HepG2 (cell line): ENCODE measurements around the gene CNIH3. TPM values are rescaled to one million over a fixed set of nuclear protein-coding genes. Genes with fewer than 3 reads are reported as not detected.
A peak's percentile ranks its signal among the peaks of the same experiment; 100 is the strongest.

Experiments used
- ATAC-seq: fragments of 200-7000 bp; cut with Tn5 transposase; 3 replicates; pipeline ENCODE4 v1.9.1; 2020; ENCODE audit warnings: mild to moderate bottlenecking, moderate library complexity
- BruUV-seq: library from RNA; stranded (reverse); fragments of 400-500 nt; replicated peaks from 2 replicates; lab custom pipeline; 2021; lab: Mats Ljungman, UMichigan
- CTCF ChIA-PET: fragments of 300-600 bp; formaldehyde crosslinking; extraction: SDS; loops from one replicate; lab custom pipeline; 2021; ENCODE audit warnings: low total read pairs, inconsistent platforms, low intra/inter-chr PET ratio; lab: Yijun Ruan, JAX
- POLR2A ChIA-PET: fragments of 350-600 bp; sonication (Branson Sonifier 250); formaldehyde crosslinking; loops from one replicate; lab custom pipeline; 2020; ENCODE audit warnings: antibody characterized with exemption, inconsistent platforms; lab: Yijun Ruan, JAX
- DNase-seq: peaks from one replicate; pipeline ENCODE4 v3.0.0-alpha.2; 2015; ENCODE audit warnings: low spot score
- FAIRE-seq: peaks from 3 replicates; lab custom pipeline; 2011; peaks lifted over from hg19 to GRCh38; lab: Jason Lieb, UNC
- H2AFZ ChIP-seq: one replicate; pipeline ENCODE4 v1.6.1; 2011; ENCODE audit warnings: low read length, inconsistent platforms
- H3K27ac ChIP-seq: fragments of 300-600 bp; 3 replicates; pipeline ENCODE4 v1.8.0; 2011; ENCODE audit warnings: mixed run types, mild to moderate bottlenecking, mixed read lengths, low read length, inconsistent platforms; ENCODE audit not compliant: insufficient read depth; ENCODE audit errors: extremely low read length
- H3K27me3 ChIP-seq, 2 experiments: fragments of 200-600 bp in 1 of 2; 2 replicates in 1 of 2; 3 replicates in 1 of 2; pipeline versions ENCODE4 v1.6.0 to v1.8.0; 2011; ENCODE audit warnings: low read length in 2 of 2, mild to moderate bottlenecking in 2 of 2, moderate library complexity in 2 of 2, inconsistent platforms in 1 of 2; ENCODE audit not compliant: insufficient read depth in 2 of 2, control insufficient read depth in 1 of 2
- H3K36me3 ChIP-seq, 2 experiments: fragments of 200-600 bp in 1 of 2; replicated peaks in 1 of 2; 2 replicates in 1 of 2; 3 replicates in 1 of 2; pipeline versions ENCODE4 v1.5.1 to v1.8.0; 2011; ENCODE audit warnings: low read length in 2 of 2, inconsistent platforms in 1 of 2; ENCODE audit not compliant: insufficient read depth in 2 of 2, control insufficient read depth in 1 of 2
- H3K4me1 ChIP-seq: 2 replicates; pipeline ENCODE4 v1.5.1; 2012; ENCODE audit warnings: low read length, inconsistent platforms; ENCODE audit not compliant: insufficient read depth
- H3K4me2 ChIP-seq: 2 replicates; pipeline ENCODE4 v1.6.0; 2011; ENCODE audit warnings: low read depth, low read length, inconsistent platforms
- H3K4me3 ChIP-seq, 3 experiments: fragments of 200-600 bp in 1 of 3; sonication (generic), shearing (Covaris generic) in 1 of 3; replicated peaks in 1 of 3; 2 replicates each; pipeline ENCODE4 v1.5.1; 2011 to 2016; ENCODE audit warnings: low read length in 3 of 3, inconsistent platforms in 2 of 3, low read depth in 2 of 3, mild to moderate bottlenecking in 2 of 3, control low read depth in 1 of 3, mixed read lengths in 1 of 3; ENCODE audit not compliant: insufficient read depth in 1 of 3
- H3K79me2 ChIP-seq: one replicate; pipeline ENCODE4 v1.6.1; 2011; ENCODE audit warnings: low read length, inconsistent platforms; ENCODE audit not compliant: insufficient read depth
- H3K9ac ChIP-seq: 2 replicates; pipeline ENCODE4 v1.6.0; 2011; ENCODE audit warnings: mild to moderate bottlenecking, low read depth, low read length, inconsistent platforms; ENCODE audit not compliant: insufficient read depth
- H3K9me3 ChIP-seq: 2 replicates; pipeline ENCODE4 v1.5.1; 2012; ENCODE audit warnings: mild to moderate bottlenecking, low read length
- H4K20me1 ChIP-seq: 2 replicates; pipeline ENCODE4 v1.6.0; 2011; ENCODE audit warnings: inconsistent platforms, mild to moderate bottlenecking, low read length, moderate library complexity; ENCODE audit not compliant: insufficient read depth
- FOSL2 ChIP-seq: sonication (generic); formaldehyde crosslinking; IDR thresholded peaks from 2 replicates; pipeline ENCODE4 v1.4.0; 2020; ENCODE audit warnings: missing genetic modification reagents
- MIXL1 ChIP-seq: IDR thresholded peaks from 2 replicates; pipeline ENCODE4 v1.6.1; 2016
- TEAD3 ChIP-seq: optimal IDR thresholded peaks from 2 replicates; pipeline ENCODE3; 2016; ENCODE audit warnings: borderline replicate concordance
- TIGD3 ChIP-seq: sonication (generic); formaldehyde crosslinking; IDR thresholded peaks from 2 replicates; pipeline ENCODE4 v1.5.1; 2020; ENCODE audit warnings: mild to moderate bottlenecking, missing genetic modification reagents, borderline replicate concordance
- TOPORS ChIP-seq: sonication (generic); formaldehyde crosslinking; IDR thresholded peaks from 2 replicates; pipeline ENCODE4 v1.8.0; 2023; ENCODE audit warnings: mild to moderate bottlenecking, missing genetic modification reagents
- ZNF101 ChIP-seq: sonication (generic); formaldehyde crosslinking; IDR thresholded peaks from 2 replicates; pipeline ENCODE4 v1.4.0; 2020; ENCODE audit warnings: mild to moderate bottlenecking, low read depth, missing genetic modification reagents, borderline replicate concordance
- ZNF337 ChIP-seq: sonication (generic); formaldehyde crosslinking; IDR thresholded peaks from 2 replicates; pipeline ENCODE4 v1.5.1; 2020; ENCODE audit warnings: missing genetic modification reagents, low read depth, mild to moderate bottlenecking, borderline replicate concordance
- ZNF598 ChIP-seq: sonication (generic); formaldehyde crosslinking; IDR thresholded peaks from 2 replicates; pipeline ENCODE4 v1.5.1; 2020; ENCODE audit warnings: mild to moderate bottlenecking, missing genetic modification reagents, borderline replicate concordance
- WGBS: methylation state at CpG from one replicate; pipeline ENCODE4 v1.1.6; 2017; ENCODE audit warnings: low lambda C conversion rate; 5-methylcytosine and 5-hydroxymethylcytosine counted together
- in situ Hi-C: cut with HindIII; loops from 2 replicates; pipeline ENCODE4 v1.10.0; 2017; ENCODE audit warnings: low pct_unique_long_range_greater_than_20kb; ENCODE audit not compliant: extremely low pct_ligation_motif_present
- intact Hi-C: fragments of 100-400 bp; cut with micrococcal nuclease; formaldehyde crosslinking; loops from one replicate; pipeline ENCODE4 v1.10.0; 2022; ENCODE audit not compliant: unreplicated experiment
- polyA plus RNA-seq, 8 experiments: library from polyadenylated mRNA; depleted of rRNA in 3 of 8; stranded (reverse) in 7 of 8; unstranded in 1 of 8; fragments of >200 nt; fragmentation: Illumina TruSeq in 4 of 8; extraction: Trizol in 4 of 8; gene quantifications; 2 replicates each; pipeline versions ENCODE4 v1.2.1 to v1.2.3, GENCODE V29; 2011 to 2016; ENCODE audit warnings: low read depth in 4 of 8, missing spikeins in 1 of 8, mixed read lengths in 1 of 8; ENCODE audit not compliant: insufficient read depth in 1 of 8
- total RNA-seq, 5 experiments: library from RNA; depleted of rRNA; stranded (reverse); fragments of >200 nt; fragmentation: Illumina TruSeq; extraction: Trizol; gene quantifications; 2 replicates each; pipeline ENCODE4 v1.2.3, GENCODE V29; 2016; ENCODE audit warnings: low read depth in 1 of 5
- TF ChIP-seq, protein P1 (sequence below): sonication (generic); formaldehyde crosslinking; IDR thresholded peaks from 2 replicates; pipeline ENCODE4 v1.4.0; 2020; ENCODE audit warnings: low read depth, mild to moderate bottlenecking, missing genetic modification reagents
- TF ChIP-seq, protein P2 (sequence below): sonication (generic); formaldehyde crosslinking; IDR thresholded peaks from 2 replicates; pipeline ENCODE4 v1.5.0; 2020; ENCODE audit warnings: missing genetic modification reagents
- TF ChIP-seq, protein P3 (sequence below): sonication (generic); formaldehyde crosslinking; conservative IDR thresholded peaks from 2 replicates; pipeline ENCODE4 v1.4.0; 2020; ENCODE audit warnings: missing genetic modification reagents

CNIH3 gene
- total and polyA plus RNA-seq, 2 of the 13 experiments (the other 11 are each of a cell fraction or from before 2014, with no cell fraction given), result 0.36 to 1.1 TPM

GRCh38 chr1:224770336-224770693 lies 154.2 kb downstream of the CNIH3 start:
- H3K27ac ChIP-seq, result no peak overlapping the region
- no peaks in the 10 kb centered on the region for H3K4me1 ChIP-seq
- H3K79me2 ChIP-seq, result no peaks in the 10 kb centered on the region
- no peak overlapping the region for H3K4me2 ChIP-seq
- CTCF ChIA-PET, result no interaction called here
- WGBS, result 3% methylated on average over 5 of the region's 5 CpGs
- H4K20me1 ChIP-seq, result no peaks in the 10 kb centered on the region
- peaks cover 0 to 2% of the 10 kb centered on the region in 2 experiments; a peak in 1 of 5 replicates for H3K27me3 ChIP-seq
- no peaks in the 10 kb centered on the region for H3K36me3 ChIP-seq
- H3K9ac ChIP-seq, result no peak overlapping the region
- H2AFZ ChIP-seq, result no peak overlapping the region
- no peaks in the 10 kb centered on the region for H3K9me3 ChIP-seq
- peak; percentile 30 for TF ChIP-seq TEAD3
- TF ChIP-seq FOSL2 (CRISPR knock-in tag), result peak; percentile 70
- no peak for TF ChIP-seq ZNF101 (CRISPR knock-in tag)
- TF ChIP-seq, protein P1, sequence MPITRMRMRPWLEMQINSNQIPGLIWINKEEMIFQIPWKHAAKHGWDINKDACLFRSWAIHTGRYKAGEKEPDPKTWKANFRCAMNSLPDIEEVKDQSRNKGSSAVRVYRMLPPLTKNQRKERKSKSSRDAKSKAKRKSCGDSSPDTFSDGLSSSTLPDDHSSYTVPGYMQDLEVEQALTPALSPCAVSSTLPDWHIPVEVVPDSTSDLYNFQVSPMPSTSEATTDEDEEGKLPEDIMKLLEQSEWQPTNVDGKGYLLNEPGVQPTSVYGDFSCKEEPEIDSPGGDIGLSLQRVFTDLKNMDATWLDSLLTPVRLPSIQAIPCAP (CRISPR knock-in tag), result no peak
- TF ChIP-seq, all 625 proteins: peak for 2
- DNase-seq (peak; percentile 9), ATAC-seq (no peak), FAIRE-seq (no peak)
- intact Hi-C loops, result no loop called here
- no TSS peak for BruUV-seq
- in situ Hi-C loops, result no loop called here
- POLR2A ChIA-PET, result no interaction called here
- H3K4me3 ChIP-seq, result no peak overlapping the region

DNA sequence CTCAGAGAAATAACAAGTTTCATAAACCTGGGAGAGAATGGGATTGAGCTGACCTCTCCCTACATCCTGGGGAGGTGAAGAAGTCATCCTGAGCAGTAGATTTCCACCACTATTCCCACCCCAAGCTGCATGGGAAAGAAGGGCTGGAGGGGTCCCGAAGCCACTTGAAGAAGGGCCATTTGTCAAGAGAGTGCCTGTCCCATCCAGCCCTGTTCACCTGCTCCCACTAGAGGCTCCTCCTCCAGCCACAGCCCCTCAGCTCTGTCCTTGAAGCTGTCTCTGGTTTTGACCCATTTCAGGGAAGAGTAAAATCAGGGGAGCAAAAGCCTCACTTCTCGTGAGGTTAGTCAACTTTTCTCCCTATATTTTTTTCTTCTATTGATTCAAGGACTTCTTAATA lies 157.5 kb downstream of the CNIH3 start:
- POLR2A ChIA-PET, result no interaction called here
- CTCF ChIA-PET, result no interaction called here
- Histone ChIP-seq H3K4me1 (no peaks in the 10 kb centered on the region), H3K79me2 (no peaks in the 10 kb centered on the region), H3K4me3 (no peak overlapping the region), H3K4me2 (no peak overlapping the region), H3K36me3 (no peaks in the 10 kb centered on the region), H3K9me3 (no peaks in the 10 kb centered on the region), H4K20me1 (no peaks in the 10 kb centered on the region), H3K27ac (no peak overlapping the region), H2AFZ (no peak overlapping the region), H3K9ac (no peak overlapping the region), H3K27me3 (peaks cover 0 to 2% of the 10 kb centered on the region in 2 experiments; a peak in 1 of 5 replicates)
- intact Hi-C loops (no loop called here), in situ Hi-C loops (no loop called here)
- WGBS, result 0% methylated on average over 2 of the region's 2 CpGs
- ATAC-seq, result no peak
- no TSS peak for BruUV-seq
- no peak for FAIRE-seq
- DNase-seq, result no peak
- no peak for TF ChIP-seq ZNF337 (CRISPR knock-in tag)
- TF ChIP-seq TIGD3 (CRISPR knock-in tag), result no peak
- no peak for TF ChIP-seq ZNF598 (CRISPR knock-in tag)
- TF ChIP-seq TOPORS, result no peak
- TF ChIP-seq MIXL1 (CRISPR knock-in tag), result no peak
- TF ChIP-seq, protein P2, sequence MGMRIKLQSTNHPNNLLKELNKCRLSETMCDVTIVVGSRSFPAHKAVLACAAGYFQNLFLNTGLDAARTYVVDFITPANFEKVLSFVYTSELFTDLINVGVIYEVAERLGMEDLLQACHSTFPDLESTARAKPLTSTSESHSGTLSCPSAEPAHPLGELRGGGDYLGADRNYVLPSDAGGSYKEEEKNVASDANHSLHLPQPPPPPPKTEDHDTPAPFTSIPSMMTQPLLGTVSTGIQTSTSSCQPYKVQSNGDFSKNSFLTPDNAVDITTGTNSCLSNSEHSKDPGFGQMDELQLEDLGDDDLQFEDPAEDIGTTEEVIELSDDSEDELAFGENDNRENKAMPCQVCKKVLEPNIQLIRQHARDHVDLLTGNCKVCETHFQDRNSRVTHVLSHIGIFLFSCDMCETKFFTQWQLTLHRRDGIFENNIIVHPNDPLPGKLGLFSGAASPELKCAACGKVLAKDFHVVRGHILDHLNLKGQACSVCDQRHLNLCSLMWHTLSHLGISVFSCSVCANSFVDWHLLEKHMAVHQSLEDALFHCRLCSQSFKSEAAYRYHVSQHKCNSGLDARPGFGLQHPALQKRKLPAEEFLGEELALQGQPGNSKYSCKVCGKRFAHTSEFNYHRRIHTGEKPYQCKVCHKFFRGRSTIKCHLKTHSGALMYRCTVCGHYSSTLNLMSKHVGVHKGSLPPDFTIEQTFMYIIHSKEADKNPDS (CRISPR knock-in tag), result no peak
- TF ChIP-seq, protein P3, sequence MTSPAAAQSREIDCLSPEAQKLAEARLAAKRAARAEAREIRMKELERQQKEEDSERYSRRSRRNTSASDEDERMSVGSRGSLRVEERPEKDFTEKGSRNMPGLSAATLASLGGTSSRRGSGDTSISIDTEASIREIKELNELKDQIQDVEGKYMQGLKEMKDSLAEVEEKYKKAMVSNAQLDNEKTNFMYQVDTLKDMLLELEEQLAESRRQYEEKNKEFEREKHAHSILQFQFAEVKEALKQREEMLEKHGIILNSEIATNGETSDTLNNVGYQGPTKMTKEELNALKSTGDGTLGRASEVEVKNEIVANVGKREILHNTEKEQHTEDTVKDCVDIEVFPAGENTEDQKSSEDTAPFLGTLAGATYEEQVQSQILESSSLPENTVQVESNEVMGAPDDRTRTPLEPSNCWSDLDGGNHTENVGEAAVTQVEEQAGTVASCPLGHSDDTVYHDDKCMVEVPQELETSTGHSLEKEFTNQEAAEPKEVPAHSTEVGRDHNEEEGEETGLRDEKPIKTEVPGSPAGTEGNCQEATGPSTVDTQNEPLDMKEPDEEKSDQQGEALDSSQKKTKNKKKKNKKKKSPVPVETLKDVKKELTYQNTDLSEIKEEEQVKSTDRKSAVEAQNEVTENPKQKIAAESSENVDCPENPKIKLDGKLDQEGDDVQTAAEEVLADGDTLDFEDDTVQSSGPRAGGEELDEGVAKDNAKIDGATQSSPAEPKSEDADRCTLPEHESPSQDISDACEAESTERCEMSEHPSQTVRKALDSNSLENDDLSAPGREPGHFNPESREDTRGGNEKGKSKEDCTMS, result no peak
